Measurements from ENCODE around the gene PRKAR1A.

Gene PRKAR1A

GRCh38 chr17:68578236-68578635 is 66.0 kb downstream of the PRKAR1A start:
- DNase-seq (ENCODE audit: low read depth in 1 of 2, low spot score in 1 of 2), result no peak
- TF ChIP-seq GABPA (IDR thresholded peaks at IDR 0.05; ENCODE audit: low read depth) (no peak), SPI1 (IDR thresholded peaks at IDR 0.05; ENCODE audit: borderline replicate concordance, low read depth) (no peak), CTCF (IDR thresholded peaks at IDR 0.05; ENCODE audit: insufficient read depth, low read length) (no peak), POLR2AphosphoS5 (IDR thresholded peaks at IDR 0.05; ENCODE audit: low read depth) (no peak), REST (IDR thresholded peaks at IDR 0.05; ENCODE audit: insufficient replicate concordance, low read depth) (no peak)
- H3K27me3 ChIP-seq (ENCODE audit: insufficient read depth, poor library complexity, severe bottlenecking), result no peaks in the 10 kb centered on the region
- H3K27ac ChIP-seq (replicated peaks), result no peak overlapping the region
- no peak overlapping the region for H3K4me3 ChIP-seq (replicated peaks; ENCODE audit: insufficient read depth, low read length)

GRCh38 chr17:68579194-68579927 is 67.1 kb downstream of the PRKAR1A start:
- Histone ChIP-seq H3K27ac (replicated peaks) (no peak overlapping the region), H3K27me3 (ENCODE audit: insufficient read depth, poor library complexity, severe bottlenecking) (no peaks in the 10 kb centered on the region), H3K4me3 (replicated peaks; ENCODE audit: insufficient read depth, low read length) (no peak overlapping the region)
- DNase-seq (ENCODE audit: low read depth in 1 of 2, low spot score in 1 of 2), result no peak
- TF ChIP-seq REST (IDR thresholded peaks at IDR 0.05; ENCODE audit: insufficient replicate concordance, low read depth) (no peak), POLR2AphosphoS5 (IDR thresholded peaks at IDR 0.05; ENCODE audit: low read depth) (no peak), SPI1 (IDR thresholded peaks at IDR 0.05; ENCODE audit: borderline replicate concordance, low read depth) (no peak), CTCF (IDR thresholded peaks at IDR 0.05; ENCODE audit: insufficient read depth, low read length) (no peak), GABPA (IDR thresholded peaks at IDR 0.05; ENCODE audit: low read depth) (no peak)

- Histone ChIP-seq H3K4me3 (replicated peaks; ENCODE audit: insufficient read depth, low read length) (no peak overlapping the region), H3K27me3 (ENCODE audit: insufficient read depth, poor library complexity, severe bottlenecking) (no peaks in the 10 kb centered on the region), H3K27ac (replicated peaks) (no peak overlapping the region)
- TF ChIP-seq GABPA (IDR thresholded peaks at IDR 0.05; ENCODE audit: low read depth) (no peak), CTCF (IDR thresholded peaks at IDR 0.05; ENCODE audit: insufficient read depth, low read length) (no peak), POLR2AphosphoS5 (IDR thresholded peaks at IDR 0.05; ENCODE audit: low read depth) (peak; percentile 55; the same call in 1 of the 2 replicates)
- peak; percentile 38 to 61 for DNase-seq (ENCODE audit: low read depth in 1 of 2, low spot score in 1 of 2)
Observed at GRCh38 chr17:68580236-68580770, 68.1 kb downstream of the PRKAR1A start.
